ENCODE measurements around the gene CHRNG.
A peak's percentile ranks its signal among the peaks of the same experiment; 100 is the strongest.
"Not testable (repeated sequence)": the region's sequence is repeated elsewhere in the genome, so short reads cannot be mapped to it uniquely, and the experiment has no call there.

Gene CHRNG

DNA sequence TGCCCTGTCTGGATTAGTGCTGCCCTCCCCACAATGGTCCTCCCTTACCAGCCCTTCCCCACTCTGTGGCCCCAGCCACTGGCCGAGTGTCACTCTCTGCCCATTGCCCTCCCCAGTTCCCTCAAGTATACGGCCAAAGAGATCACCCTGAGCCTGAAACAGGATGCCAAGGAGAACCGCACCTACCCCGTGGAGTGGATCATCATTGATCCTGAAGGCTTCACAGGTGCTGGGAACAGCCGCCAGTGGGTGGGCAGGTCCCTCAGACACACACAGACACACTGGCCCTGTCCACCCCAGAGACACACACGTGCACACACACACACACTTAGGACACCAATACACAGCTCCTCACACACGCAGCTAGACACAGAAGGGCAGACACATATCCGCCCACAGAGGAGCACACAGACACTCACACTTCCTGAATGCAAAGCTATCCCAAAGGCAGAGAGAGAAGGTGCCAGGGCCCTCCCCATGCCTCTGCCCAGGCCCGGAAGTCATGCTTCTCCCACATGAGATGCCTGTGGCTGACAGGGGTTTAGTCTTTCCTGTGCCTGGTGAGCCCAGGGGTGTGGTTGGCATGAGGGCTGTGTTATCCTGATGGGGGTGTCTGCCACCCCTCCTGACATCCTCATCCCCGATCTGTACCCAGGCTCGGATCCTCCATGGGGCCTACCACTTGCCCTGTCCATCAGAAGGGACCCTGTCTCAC, 10.6 kb upstream of the CHRNG start:
- DNase-seq (ENCODE audit: low read depth): peak; percentile 19

DNA sequence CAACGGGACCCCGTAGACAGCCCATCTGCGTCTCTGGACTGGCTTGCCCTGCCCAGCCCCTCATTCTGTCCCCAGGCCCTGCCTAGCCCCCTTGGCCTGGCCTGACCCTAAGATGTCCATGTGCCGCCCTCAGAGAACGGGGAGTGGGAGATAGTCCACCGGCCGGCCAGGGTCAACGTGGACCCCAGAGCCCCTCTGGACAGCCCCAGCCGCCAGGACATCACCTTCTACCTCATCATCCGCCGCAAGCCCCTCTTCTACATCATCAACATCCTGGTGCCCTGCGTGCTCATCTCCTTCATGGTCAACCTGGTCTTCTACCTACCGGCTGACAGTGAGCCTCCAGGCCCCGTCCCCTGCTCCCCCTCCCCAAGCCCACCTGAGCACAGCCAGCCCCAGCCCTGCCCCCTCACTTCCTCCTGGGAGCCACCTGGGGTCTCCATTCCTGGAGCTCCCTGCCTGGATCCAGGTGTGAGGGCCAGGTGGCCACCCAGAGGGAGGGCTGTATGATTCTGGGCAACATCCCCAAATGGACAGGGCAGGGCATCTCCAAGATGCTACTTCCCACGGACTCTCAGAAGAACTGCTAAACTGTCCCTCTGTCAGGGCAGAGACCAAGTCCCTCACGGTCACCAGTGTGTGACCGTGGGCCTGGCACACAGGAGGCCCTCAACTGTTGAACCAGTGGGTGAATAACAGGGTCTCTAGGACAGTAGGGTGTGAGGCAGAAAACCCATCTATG, 9.5 kb upstream of the CHRNG start:
- DNase-seq (ENCODE audit: low read depth): no peak

DNA sequence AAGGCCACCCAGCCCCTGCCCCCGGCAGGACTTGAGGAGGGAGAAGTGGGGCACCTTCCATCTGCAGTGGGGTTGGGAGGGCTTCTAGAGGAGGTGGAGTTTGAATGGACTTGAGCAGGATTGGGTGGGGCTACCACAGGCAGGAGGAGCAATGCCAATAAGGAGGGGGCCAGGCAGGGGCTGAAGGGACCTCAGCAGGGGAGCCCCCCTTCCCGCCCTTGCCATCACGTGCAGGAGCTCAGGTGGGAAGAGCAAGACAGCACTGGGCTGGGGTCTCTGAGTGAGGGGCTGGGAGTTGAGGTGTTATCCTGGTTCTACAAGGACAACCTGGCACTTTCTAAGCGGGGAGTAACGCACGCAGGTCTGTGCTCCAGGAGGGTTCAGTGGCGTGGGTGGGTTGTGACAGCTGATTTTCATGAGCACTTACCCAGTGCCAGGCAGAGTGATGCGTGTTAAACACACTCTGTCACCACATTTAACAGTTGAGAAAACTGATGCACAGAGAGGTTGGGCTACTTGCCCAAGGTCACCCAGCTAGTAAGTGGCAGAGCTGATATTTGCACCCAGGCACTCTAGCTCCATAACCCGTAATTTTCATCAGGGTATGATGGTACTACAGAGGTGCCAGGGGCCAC, 8.7 kb upstream of the CHRNG start:
- DNase-seq (ENCODE audit: low read depth): no peak

DNA sequence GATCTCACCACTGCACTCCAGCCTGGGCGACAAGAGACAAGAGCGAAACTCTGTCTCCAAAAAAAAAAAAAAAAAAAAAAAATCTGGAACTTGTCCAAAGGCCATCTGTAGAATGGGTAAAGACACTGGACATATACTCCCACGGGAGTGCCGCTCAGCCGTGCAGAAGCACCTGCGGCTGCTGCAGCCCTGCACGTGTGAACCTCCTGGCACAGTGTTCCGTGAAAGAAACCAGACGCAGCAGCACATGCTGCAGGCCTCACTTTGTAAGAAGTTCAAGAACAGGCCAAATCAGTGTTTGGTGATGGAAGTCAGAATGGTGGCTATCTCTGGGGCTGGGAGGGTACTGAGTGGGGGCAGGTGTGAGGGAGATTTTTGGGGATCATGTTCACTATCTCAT, 7.1 kb upstream of the CHRNG start:
- no peak for DNase-seq (ENCODE audit: low read depth)

DNA sequence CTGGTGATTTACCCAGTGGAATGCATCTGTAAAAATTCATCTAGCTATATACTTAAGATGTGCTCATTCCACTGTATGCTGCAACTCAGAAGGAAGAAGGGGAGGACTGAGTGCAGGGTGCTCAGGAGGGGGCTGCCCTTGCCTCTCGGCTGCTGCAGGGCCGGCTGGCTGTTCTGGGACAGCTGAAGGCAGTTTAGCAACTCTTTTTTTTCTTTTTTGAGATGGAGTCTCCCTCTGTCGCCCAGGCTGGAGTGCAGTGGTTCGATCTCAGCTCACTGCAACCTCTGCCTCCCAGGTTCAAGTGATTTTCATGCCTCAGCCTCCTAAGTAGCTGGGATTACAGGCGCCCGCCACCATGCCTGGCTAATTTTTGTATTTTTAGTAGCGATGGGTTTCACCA, 6.7 kb upstream of the CHRNG start:
- DNase-seq (ENCODE audit: low read depth): not testable (repeated sequence)

DNA sequence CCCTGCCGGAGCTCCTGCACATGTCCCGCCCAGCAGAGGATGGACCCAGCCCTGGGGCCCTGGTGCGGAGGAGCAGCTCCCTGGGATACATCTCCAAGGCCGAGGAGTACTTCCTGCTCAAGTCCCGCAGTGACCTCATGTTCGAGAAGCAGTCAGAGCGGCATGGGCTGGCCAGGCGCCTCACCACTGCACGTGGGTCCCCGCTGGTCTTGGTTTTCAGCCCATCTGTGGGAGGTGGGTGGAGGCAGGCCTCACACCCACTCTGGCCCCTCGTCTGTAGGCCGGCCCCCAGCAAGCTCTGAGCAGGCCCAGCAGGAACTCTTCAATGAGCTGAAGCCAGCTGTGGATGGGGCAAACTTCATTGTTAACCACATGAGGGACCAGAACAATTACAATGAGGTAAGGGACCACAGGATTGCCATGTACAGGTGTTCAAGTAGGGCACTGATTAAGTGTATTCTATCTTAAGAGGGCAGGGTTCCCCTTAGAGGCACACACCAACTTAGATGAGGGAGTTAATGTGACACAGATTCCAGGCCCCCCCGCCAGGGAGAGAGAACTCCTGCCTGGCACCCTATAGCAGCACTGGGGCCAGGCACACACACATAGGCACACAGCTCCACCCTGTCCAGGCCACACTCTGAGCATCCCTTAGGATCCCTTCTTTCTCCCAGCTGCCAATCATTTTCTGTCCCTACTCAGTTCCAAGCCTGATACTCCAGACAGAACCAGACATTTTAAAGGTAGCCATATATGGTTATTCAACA, 5.4 kb upstream of the CHRNG start:
- no peak for DNase-seq (ENCODE audit: low read depth)

DNA sequence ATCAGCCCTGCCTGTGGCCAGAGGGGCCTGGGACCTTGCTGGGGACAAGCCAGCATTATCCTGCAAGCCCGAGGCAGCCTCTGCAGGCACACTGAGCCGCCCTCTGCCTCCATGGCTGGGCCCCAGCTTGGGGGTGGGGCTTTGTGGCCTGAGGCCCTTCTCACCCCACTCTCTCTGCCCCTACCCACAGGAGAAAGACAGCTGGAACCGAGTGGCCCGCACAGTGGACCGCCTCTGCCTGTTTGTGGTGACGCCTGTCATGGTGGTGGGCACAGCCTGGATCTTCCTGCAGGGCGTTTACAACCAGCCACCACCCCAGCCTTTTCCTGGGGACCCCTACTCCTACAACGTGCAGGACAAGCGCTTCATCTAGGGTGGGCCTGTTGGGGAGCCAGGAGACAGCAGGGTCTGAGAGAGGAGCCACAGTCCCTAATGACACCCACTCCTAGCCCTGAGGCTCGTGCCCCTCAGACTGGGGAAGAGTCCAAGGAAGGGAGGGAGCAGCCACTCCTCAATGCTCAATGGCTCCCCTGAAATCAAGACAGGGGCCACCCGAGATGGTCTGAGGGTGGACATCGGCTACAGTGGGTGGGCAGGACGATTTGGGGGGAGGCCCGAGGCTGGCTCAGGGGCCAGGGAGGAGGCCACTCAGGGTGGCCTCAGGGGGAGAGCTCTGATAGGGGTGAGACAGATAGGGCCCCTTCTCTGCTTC, 4.4 kb upstream of the CHRNG start:
- no peak for DNase-seq (ENCODE audit: low read depth)

DNA sequence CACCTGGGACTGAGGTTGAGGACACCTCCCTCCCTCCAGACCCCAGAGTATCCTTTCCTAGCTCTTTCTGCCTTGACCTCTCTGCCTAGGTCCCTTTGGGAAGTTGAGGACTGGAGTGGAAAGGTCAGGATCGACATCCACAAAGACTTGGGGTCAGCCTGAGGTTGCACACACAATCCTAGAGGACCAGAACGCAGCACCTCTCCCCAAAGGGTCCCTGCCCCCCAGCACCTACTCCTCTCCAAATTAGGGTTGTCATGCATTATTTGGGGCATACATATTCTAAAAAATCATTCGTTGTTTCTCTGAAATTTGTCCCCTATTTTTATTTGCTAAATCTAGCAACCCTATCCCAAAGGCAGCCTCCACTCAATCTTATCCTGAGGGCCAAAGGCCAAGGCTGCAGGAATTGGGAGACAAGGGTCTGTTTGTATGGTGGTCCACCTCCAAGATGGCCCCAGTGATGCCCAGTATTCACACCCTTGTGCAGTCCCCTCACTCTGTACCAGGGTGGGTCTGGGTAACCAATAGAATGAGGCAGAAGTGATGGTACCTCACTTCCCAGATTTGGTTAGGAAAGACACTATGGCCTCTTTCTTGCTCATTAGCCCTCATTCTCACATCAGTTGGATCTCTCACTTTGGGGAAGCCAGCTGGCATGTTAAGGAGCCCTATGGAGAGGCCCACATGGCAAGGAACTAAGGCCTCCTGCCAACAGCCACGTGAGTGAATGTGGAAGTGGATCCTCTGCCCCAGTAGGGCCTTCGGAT, 3.5 kb upstream of the CHRNG start:
- no peak for DNase-seq (ENCODE audit: low read depth)

DNA sequence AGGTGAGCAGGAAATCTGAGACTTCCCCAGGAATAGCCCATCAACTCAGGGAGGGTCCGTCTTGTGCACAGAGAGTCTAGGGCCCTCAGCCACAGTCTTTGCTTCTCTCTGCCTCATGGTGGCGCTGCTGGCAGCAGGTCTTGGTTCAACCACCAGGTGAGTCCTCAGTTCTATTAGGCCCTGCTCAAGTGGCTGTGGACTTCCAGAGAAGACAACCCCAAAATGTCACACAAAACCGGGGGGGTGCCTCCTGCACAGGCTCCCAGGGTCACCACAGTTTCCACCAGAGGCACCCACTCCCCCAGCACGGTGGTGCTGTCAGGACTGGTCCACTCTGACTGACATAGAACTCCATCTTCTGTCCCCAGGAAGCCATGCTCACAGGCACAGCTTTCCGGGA, 2.4 kb upstream of the CHRNG start:
- no peak for DNase-seq (ENCODE audit: low read depth)

DNA sequence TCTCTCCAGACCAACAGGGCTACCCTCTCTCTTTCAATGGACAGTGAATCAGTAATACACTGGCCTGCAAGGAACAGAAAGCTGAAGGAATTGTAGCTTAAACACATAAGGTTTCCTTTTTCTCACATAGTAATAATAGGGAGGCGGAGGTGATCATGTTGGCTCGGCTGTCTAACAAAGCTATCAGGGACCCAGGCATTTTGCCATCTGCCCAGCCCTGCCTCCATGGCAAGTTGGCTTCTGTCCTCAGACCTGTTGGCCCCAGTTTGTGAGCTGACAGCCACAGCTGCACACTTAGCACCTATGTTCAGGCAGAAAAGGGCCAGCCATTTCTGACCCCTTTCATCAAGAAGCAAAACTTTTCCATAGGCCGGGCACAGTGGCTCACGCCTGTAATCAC, 2.0 kb upstream of the CHRNG start:
- DNase-seq (ENCODE audit: low read depth): no peak

DNA sequence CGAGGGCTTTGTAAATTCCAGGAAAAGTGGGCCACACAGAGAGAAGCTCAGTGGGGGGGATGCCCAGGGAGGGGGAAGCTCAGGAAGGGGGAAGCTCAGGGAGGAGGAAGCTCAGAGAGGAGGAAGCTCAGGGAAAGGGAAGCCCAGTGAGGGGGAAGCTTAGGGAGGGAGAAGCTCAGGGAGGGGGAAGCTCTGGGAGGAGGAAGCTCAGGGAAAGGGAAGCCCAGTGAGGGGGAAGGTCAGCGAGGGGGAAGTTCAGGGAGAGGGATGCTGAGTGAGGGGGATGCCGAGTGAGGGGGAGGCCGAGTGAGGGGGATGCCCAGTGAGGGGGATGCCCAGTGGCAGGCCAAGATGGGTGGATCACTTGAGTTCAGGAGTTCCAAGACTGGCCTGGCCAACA, 821 bp upstream of the CHRNG start:
- DNase-seq (ENCODE audit: low read depth): no peak

DNA sequence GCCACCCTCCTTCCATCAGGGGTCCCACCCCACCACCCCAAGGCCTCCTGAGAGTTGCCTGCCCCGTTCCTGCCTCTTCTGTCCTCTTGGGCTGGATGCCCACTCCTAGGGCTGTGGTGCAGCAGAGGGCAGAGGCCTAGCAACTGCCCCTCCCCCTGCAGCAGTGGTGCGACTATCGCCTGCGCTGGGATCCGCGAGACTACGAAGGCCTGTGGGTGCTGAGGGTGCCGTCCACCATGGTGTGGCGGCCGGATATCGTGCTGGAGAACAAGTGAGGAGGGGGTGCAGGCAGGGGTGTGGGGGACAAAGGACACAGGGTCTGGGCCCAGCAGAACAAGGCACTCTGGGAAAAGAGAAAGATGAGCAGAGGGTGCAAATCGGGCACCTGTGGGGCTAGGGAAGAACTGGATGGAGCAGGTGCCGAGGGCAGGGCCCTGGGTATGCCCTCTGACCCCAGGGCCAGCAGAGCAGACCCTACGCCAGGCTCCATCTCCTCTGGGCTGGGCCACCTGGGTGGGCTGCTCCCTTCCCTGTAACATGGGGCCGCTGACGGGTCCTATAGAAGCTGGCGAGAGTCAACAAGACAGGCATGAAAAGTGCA, 1.0 kb downstream of the CHRNG start:
- no peak for DNase-seq (ENCODE audit: low read depth)

DNA sequence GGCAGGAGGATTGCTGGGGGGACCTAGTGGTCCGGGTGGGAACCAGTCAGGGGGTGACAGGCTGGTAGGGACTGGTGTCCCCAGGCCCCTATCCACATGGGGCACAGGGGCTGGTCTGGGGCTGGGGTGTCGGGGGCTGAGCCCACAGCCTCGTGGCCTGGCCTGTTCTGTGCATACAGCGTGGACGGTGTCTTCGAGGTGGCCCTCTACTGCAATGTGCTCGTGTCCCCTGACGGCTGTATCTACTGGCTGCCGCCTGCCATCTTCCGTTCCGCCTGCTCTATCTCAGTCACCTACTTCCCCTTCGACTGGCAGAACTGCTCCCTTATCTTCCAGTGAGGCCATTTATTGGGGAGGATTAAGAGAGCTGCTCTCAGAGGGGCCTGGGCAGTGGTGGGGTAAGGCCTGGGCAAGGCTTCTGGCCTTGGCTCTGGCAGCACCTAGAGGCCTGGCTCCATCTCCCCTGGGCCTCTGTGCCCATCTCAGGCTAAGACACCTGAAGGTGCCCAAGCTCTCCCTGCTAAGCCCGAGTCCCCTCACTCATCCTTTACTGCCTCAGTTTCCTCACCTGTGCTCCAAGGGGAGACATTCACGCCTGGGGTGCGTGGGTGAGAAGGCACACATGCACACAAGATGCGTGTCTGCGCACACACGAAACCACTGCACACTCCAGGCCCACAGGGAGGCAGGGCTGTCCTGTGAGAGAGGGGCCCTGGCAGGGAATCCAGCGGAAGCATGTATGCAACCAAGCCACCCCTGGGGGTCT, 1.9 kb downstream of the CHRNG start:
- no peak for DNase-seq (ENCODE audit: low read depth)

DNA sequence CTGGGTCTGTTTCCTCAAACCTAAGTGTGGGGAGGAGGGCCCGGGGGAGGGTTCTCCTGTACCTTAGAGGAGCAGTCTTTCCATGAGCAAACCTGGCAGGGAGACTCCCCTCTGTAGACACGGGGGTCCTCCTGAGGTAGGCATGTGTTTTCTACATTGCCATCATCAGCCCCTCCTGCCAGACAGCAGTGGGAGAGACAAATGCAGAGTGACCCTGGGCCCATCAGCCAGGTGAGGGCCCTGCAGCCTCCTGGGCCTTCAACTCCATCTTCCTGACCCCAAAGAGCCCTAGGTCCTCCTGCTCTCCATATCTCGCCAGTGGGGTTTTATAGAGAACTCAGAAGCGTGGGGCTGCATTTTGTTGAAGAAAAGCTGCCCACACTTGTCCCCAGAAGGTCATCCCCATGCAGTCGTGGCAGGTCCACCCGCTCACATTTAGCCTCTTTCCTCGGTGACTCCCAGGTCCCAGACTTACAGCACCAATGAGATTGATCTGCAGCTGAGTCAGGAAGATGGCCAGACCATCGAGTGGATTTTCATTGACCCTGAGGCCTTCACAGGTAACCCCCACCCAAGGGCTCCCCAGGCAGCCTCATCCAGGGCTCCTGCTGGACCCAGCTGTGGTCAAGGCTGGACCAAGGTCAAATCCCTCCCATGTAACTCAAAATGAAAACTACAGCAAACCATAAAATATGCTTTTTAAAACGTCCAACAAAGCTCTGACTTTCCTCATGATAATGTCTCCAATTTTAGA, 2.6 kb downstream of the CHRNG start:
- DNase-seq (ENCODE audit: low read depth): no peak

DNA sequence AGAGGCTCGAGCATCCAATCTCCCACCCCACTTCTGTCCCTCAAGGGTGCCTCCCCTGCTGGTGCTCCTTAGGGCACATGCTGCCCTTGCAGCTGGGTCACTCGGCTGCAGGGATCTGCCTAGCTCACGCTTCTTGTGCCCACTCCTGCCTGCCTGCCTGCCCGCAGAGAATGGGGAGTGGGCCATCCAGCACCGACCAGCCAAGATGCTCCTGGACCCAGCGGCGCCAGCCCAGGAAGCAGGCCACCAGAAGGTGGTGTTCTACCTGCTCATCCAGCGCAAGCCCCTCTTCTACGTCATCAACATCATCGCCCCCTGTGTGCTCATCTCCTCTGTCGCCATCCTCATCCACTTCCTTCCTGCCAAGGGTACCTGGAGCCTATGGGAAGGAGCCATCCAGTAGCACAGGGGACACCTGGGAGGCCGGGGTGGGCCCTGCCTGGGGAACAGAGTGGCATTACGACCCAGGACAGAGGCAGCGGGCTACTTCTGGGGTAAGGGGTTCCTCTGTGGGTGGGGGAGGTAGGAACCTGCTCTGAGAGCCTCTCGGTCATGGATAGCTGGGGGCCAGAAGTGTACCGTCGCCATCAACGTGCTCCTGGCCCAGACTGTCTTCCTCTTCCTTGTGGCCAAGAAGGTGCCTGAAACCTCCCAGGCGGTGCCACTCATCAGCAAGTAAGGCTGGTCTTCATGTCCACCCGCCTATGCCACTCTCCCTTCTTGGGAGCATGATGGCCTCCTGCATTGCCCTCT, 3.4 kb downstream of the CHRNG start:
- no peak for DNase-seq (ENCODE audit: low read depth)

DNA sequence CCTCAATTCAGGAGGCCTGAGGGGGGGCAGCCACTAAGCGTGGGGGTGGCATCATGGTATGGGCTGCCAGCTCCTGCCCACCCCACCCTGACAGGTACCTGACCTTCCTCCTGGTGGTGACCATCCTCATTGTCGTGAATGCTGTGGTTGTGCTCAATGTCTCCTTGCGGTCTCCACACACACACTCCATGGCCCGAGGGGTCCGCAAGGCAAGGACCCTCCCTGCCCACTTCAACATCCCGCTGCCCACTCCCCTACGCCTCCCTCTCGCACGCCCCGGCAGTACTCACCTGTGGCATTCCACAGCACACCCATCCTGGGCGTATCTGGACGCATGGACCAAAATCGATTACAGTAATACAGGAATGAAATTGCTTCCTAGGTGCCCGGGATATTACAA, 4.0 kb downstream of the CHRNG start:
- DNase-seq (ENCODE audit: low read depth): no peak

DNA sequence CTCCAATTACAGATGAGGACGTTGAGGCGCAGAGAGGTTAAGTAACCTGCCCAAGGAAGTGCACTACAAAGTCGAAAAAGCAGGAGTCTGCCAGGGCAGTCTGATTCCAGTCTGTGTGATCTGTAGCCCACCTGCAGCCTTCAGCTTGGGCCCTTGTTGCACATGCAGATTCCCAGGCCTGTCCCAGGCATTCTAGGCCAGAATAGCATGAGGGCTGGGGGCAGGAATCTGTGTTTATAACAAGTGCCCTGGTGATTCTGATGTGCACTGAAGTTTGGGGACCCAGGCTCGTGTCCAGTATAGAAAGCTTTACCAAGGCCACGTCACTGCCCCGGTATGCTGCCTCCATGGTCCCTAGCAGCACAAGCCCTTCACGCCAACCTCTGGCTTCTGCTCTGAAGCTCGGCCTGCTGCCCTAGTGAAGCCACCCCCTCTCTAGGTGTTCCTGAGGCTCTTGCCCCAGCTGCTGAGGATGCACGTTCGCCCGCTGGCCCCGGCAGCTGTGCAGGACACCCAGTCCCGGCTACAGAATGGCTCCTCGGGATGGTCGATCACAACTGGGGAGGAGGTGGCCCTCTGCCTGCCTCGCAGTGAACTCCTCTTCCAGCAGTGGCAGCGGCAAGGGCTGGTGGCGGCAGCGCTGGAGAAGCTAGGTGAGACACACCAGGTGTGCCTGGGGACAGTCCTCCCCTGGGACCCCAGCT, 4.6 kb downstream of the CHRNG start:
- DNase-seq (ENCODE audit: low read depth): no peak

DNA sequence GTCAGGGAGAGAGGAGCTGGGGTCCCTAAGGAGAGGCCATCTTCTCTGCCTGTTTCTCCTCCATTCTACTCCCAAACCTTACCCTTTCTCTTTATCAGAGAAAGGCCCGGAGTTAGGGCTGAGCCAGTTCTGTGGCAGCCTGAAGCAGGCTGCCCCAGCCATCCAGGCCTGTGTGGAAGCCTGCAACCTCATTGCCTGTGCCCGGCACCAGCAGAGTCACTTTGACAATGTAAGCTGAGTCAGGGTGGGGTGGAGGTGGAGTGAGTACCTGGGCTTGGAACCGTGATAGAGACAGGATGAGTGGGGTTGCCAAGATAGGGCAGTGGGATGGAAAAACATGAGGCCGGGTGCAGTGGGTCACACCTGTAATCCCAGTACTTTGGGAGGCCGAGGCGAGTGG, 5.2 kb downstream of the CHRNG start:
- no peak for DNase-seq (ENCODE audit: low read depth)

Data from EH (cell line).